HG02623 (cell line): ENCODE measurements around the gene UBE2M.

Experiments
- ATAC-seq: cut with Tn5 transposase; IDR thresholded peaks from one replicate; pipeline ENCODE4 v1.9.1; 2021; ENCODE audit warnings: moderate library complexity; ENCODE audit not compliant: unreplicated experiment

UBE2M gene

GRCh38 chr19:58555920-58556621, 2.3 kb downstream of the UBE2M start:
- no peak for ATAC-seq

- no peak for ATAC-seq
Observed at GRCh38 chr19:58555369-58555885, 3.0 kb downstream of the UBE2M start.

DNA sequence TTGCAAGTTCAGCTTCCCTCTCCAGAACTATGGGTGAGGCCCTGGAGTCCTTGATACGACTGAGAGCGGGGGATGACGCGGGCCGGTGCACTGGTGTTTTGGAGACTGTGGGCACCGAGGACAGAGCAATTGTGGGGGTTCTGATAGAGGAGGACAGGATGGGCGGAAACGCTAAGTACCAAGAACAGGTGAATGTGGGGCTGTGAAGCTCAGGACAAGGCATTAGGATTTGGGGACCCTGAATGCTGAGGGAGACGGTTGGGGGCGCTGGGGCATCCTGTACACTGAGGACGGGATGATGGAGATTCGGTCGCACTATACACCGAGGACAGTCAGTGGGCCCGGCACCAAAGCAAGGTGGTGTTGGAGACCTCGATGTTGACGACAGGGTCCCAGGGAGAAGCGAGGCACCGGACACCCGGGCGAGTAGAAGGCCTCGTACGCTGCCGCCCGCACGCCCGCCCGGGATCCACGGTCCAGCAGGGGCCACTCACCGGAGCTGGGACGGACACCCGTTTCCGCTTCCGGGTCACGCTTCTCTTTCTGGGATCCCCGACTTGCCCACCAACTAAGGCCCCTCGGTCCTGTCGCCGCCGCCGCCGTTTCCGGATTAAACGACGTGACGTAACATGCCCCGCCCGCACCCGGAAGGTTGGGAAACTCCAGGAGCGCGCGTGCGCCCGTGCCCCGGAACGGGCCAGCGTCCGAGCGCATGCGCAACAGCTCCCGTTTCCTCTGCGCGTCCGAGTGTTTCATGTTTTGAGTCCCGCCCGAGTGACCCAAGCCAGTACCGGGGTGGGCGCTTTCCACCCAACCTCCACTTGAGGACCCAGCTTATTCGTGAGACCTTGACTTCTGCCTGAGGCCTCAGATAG, 3.7 kb downstream of the UBE2M start, which contains the start of gene CHMP2A:
TSS of gene CHMP2A (minus strand) at position 612 of the 875 bp plus-strand sequence. CDS start 893 bp downstream, outside the sequence.
- no peak for ATAC-seq

DNA sequence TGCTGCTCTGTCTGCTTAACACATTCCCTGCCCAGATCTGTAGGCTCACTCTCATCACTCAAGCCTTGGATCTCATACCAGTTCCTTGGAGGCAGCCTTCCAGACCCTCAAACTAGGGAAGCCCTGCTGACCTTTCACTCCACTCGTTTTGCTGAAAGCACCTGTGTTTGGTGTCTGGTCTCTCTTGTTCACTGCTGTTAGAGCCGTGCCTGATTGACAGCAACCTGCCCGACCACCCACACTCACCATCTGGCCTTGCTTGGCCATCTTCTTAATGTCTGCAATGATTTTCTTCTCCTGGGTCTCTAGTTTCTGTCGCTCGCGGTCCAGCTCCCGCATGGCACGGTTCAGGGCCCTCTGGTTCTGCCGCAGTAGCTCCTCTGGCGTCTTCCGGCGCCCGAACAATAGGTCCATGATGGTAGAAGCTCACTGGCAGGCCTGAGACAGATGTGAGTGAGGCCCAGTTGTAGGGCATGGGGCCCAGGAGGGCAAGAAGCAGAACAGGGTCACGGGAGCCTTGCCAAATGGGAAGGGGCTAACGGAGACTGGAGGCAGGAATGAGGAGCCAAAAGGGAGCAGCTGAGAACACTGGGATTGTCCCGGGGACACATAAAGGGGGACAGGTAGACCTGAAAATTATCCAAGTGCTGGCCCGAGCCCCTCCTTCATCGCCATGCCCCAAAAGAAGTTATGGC, 4.5 kb downstream of the UBE2M start:
- no peak for ATAC-seq

DNA sequence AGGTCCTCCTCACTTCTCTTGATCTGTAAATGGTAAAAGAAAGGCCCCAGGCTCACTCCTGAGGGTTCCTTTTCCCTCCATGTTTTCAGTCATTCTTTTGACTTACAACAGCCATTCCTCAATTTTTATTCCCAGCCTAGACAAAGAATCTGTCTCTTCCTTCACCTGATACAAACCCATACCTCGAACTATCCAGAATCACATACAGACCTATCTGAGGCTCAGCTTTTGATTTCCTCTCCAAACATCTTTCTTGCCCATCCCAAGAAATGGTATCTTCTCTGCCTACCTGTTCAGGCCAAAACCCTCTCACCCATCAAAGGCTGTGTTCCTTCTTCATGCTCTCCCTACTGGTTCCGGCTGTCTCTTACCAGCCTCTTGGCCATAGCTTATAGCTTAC, 5.8 kb downstream of the UBE2M start:
- no peak for ATAC-seq

GRCh38 chr19:58551577-58552471, 6.6 kb downstream of the UBE2M start:
- ATAC-seq = no peak

DNA sequence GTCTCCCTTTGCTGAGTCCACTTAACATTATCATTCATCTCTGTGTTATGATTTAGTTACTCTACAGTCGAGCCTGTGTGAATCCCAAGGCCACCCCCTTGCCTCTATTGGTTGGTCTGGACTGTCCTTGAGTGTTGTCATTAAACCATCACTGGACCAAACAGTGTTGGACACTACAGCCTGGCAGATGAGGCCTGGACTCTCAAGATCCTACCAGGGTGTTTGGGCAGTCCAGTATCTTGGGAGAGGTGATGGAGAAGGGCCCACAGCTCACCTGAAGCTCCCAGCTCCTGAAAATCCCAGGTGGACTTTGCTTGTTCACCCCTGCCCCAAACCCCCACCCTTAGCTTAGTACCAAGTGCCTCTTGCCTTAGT, 7.3 kb downstream of the UBE2M start:
- no peak for ATAC-seq

DNA sequence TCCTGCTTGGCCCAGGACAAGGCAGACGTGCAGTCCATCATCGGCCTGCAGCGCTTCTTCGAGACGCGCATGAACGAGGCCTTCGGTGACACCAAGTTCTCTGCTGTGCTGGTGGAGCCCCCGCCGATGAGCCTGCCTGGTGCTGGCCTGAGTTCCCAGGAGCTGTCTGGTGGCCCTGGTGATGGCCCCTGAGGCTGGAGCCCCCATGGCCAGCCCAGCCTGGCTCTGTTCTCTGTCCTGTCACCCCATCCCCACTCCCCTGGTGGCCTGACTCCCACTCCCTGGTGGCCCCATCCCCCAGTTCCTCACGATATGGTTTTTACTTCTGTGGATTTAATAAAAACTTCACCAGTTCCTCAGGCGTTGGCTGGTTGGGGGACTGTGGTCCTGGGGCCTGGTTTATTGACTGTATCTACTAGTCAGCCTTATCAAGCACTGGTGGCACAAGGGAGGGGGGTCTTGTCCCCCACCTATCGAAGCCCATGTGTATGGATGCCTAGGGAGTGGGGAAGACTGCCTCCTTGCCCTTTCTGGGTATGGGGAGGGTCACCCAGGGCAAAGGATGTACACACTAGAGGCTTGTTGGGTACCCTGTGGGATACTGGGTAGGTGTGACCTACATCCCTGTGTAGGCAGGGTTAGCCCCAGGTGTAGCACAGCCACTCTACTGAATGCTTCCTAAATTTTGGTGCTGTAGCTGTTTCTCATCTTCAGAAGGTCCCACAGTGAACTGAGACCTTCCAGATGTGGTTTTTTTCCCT, 7.9 kb downstream of the UBE2M start:
- ATAC-seq = no peak

- no peak for ATAC-seq
Observed at GRCh38 chr19:58549664-58550361, 8.6 kb downstream of the UBE2M start.

- ATAC-seq = no peak
Observed at GRCh38 chr19:58548859-58549663, 9.3 kb downstream of the UBE2M start.

DNA sequence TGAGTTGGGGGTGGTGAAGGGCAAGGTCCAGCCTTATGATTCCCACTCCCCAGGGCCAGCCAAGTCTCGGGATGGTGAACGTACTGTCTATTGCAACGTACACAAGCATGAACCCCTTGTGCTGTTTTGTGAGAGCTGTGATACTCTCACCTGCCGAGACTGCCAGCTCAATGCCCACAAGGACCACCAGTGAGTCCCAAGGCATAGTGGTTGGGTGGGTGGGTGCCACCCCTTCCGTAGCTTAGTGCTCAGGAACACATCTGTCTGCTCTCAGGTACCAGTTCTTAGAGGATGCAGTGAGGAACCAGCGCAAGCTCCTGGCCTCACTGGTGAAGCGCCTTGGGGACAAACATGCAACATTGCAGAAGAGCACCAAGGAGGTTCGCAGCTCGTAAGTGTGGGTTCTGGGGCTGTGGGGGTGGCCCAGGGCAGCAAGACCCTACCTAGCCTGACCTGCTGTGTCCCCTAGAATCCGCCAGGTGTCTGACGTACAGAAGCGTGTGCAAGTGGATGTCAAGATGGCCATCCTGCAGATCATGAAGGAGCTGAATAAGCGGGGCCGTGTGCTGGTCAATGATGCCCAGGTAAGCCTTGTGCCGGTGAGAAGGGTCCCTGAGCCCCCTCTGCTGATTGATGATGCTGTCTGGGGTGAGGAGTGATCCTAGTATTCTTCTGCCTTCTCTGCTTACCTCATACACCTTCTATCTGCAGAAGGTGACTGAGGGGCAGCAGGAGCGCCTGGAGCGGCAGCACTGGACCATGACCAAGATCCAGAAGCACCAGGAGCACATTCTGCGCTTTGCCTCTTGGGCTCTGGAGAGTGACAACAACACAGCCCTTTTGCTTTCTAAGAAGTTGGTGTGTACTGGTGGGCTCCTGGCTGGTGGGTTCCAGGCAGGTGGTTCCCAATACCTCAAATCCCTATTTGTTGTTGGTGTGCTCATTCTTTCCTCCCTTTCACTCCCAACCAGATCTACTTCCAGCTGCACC, 10.8 kb downstream of the UBE2M start:
- ATAC-seq = no peak

DNA sequence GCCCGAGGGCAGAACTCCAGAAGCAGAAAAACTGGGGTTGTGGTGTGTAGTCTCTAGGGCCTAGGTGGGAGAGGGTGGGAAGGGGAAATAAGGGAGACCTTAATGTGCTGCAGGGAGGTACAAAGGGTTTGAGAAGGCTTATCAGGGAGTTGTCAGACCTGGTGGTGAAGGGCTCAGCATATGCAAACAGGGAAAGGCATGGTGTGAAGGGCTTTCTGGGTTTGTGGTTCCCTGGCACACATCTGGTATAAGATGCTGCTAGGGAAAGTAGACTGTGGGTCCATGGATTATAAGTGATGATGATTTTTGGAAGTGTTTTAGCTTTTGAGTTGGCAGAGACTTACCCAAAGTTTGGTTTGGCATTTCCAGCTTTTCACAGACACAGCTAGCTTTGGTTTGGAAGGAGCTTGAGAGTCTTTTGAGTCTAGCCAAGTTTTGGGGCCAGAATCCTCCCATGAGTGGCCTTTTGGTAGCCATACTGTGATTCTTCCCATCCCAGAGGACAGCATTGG, 12.3 kb downstream of the UBE2M start:
- ATAC-seq = no peak

DNA sequence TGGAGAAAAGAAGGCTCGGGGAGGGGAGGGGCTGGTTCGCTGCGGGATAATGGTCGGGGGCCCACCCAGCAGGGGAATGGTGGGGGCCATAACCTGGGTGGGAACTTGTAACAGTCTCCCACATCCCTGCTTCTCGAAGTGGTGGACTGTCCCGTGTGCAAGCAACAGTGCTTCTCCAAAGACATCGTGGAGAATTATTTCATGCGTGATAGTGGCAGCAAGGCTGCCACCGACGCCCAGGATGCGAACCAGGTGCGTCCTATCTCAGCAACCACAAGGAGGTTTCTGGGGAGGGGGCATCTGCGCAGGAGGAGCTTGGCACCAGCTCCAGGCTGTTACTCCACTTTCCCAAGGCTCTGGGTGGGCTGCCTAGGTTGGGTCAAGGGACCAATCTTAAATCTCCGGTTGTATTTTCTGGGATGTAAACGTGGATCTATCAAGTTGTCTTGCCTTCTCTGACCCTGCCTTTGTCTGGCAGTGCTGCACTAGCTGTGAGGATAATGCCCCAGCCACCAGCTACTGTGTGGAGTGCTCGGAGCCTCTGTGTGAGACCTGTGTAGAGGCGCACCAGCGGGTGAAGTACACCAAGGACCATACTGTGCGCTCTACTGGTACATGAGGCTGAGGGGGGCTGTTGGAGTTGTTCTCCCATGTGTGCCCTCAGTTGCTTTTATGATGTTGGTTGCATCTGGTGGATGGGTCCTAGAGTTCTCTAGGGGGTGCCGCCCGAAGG, 13.0 kb downstream of the UBE2M start:
- ATAC-seq = no peak

GRCh38 chr19:58544591-58545285, 13.7 kb downstream of the UBE2M start:
- peak; percentile 49 for ATAC-seq

- peak; percentile 78 for ATAC-seq
Observed at GRCh38 chr19:58543826-58544590, 14.4 kb downstream of the UBE2M start, which contains the start of gene TRIM28. Gene TRIM28 (plus strand): TSS chr19:58544064. CDS start chr19:58544758, 694 bp downstream.
